ENCODE data around the gene RNASET2. TPM values are rescaled to one million over a fixed set of nuclear protein-coding genes. Genes with fewer than 3 reads are reported as not detected.

RNASET2 gene
- total and polyA plus RNA-seq, 2 of the 13 experiments (the other 11 are each of a cell fraction or from before 2014, with no cell fraction given) = 44.6 to 597 TPM

GRCh38 chr6:166998256-166999144 lies 42.1 kb upstream of the RNASET2 start (continued):
- no peak for TF ChIP-seq ZNF496 (CRISPR knock-in tag; IDR thresholded peaks at IDR 0.05; ENCODE audit: insufficient replicate concordance)
- no peak for TF ChIP-seq CBX2 (IDR thresholded peaks at IDR 0.05; ENCODE audit: low read depth, low read length)
- no peak for TF ChIP-seq CBX2 (CRISPR knock-in tag; IDR thresholded peaks at IDR 0.05; ENCODE audit: low read depth)
- peak; percentile 34 for TF ChIP-seq ZNF792 (CRISPR knock-in tag; IDR thresholded peaks at IDR 0.05)
- TF ChIP-seq ZNF350 (CRISPR knock-in tag; IDR thresholded peaks at IDR 0.05; ENCODE audit: borderline replicate concordance, low read depth) = no peak; the same call in 1 of the 2 replicates
- TF ChIP-seq ZNF552 (CRISPR knock-in tag; IDR thresholded peaks at IDR 0.05; ENCODE audit: borderline replicate concordance) = peak; percentile 60; the same call in 1 of the 2 replicates
- TF ChIP-seq ZHX1 (CRISPR knock-in tag; IDR thresholded peaks at IDR 0.05; ENCODE audit: low read depth) = no peak; the same call in 1 of the 2 replicates
- TF ChIP-seq KIAA2018 (CRISPR knock-in tag; IDR thresholded peaks at IDR 0.05; ENCODE audit: borderline replicate concordance) = no peak
- TF ChIP-seq THAP9 (CRISPR knock-in tag; IDR thresholded peaks at IDR 0.05; ENCODE audit: borderline replicate concordance) = no peak
- TF ChIP-seq CEBPB (IDR thresholded peaks at IDR 0.05; ENCODE audit: borderline replicate concordance, low read depth, low read length) = no peak
- TF ChIP-seq ZFAT (CRISPR knock-in tag; conservative IDR thresholded peaks at IDR 0.05) = no peak

Measured in HepG2 (cell line).